HG03139 (cell line): Measurements from ENCODE around the gene MAMDC4.
A peak's percentile ranks its signal among the peaks of the same experiment; 100 is the strongest.
"Not testable (repeated sequence)": the region's sequence is repeated elsewhere in the genome, so short reads cannot be mapped to it uniquely, and the experiment has no call there.

ENCODE experiments used
- ATAC-seq: cut with Tn5 transposase; IDR thresholded peaks from one replicate; pipeline ENCODE4 v1.9.1; 2021; ENCODE audit not compliant: unreplicated experiment

Gene MAMDC4

GRCh38 chr9:136860933-136861873, 9.1 kb downstream of the MAMDC4 start:
- no peak for ATAC-seq

- no peak for ATAC-seq
Observed at GRCh38 chr9:136861874-136862457, 9.8 kb downstream of the MAMDC4 start.

GRCh38 chr9:136862849-136863622, 10.9 kb downstream of the MAMDC4 start:
- ATAC-seq = no peak

GRCh38 chr9:136863623-136864273, 11.6 kb downstream of the MAMDC4 start:
- ATAC-seq = no peak

GRCh38 chr9:136865041-136865767, 13.1 kb downstream of the MAMDC4 start:
- ATAC-seq = no peak

GRCh38 chr9:136865768-136866103, 13.6 kb downstream of the MAMDC4 start:
- peak; percentile 3 for ATAC-seq

GRCh38 chr9:136866898-136867421, 14.8 kb downstream of the MAMDC4 start:
- not testable (repeated sequence) for ATAC-seq

GRCh38 chr9:136867480-136867879, 15.3 kb downstream of the MAMDC4 start:
- ATAC-seq = no peak

- ATAC-seq = no peak
Observed at GRCh38 chr9:136867917-136868316, 15.8 kb downstream of the MAMDC4 start.

- ATAC-seq = no peak
Observed at GRCh38 chr9:136868644-136869043, 16.5 kb downstream of the MAMDC4 start.

GRCh38 chr9:136869611-136870010, 17.5 kb downstream of the MAMDC4 start:
- not testable (repeated sequence) for ATAC-seq

GRCh38 chr9:136875155-136875554, 23.0 kb downstream of the MAMDC4 start:
- no peak for ATAC-seq

GRCh38 chr9:136876476-136876875, 24.3 kb downstream of the MAMDC4 start:
- ATAC-seq = no peak

- no peak for ATAC-seq
Observed at GRCh38 chr9:136880651-136881050, 28.5 kb downstream of the MAMDC4 start.

- no peak for ATAC-seq
Observed at GRCh38 chr9:136881691-136882108, 29.6 kb downstream of the MAMDC4 start.

- no peak for ATAC-seq
Observed at GRCh38 chr9:136882109-136882946, 30.2 kb downstream of the MAMDC4 start.

GRCh38 chr9:136882947-136883283, 30.8 kb downstream of the MAMDC4 start:
- not testable (repeated sequence) for ATAC-seq

GRCh38 chr9:136883670-136884069, 31.5 kb downstream of the MAMDC4 start:
- ATAC-seq = not testable (repeated sequence)

- ATAC-seq = peak; percentile 67
Observed at GRCh38 chr9:136885950-136886578, 33.9 kb downstream of the MAMDC4 start, which contains the start of gene TRAF2. TRAF2 (plus strand) TSS chr9:136886516; CDS start chr9:136898741, 12,225 bp downstream.
